Stimulated activated effector memory CD8-positive, alpha-beta T cell treated with anti-CD3 and anti-CD28 coated beads, Interleukin-12 subunit alpha, Interleukin-12 subunit beta, amount 100 ng/mL, for 72 hours (primary cell): Measurements from ENCODE around the gene HBB.
"Not testable (repeated sequence)": the region's sequence is repeated elsewhere in the genome, so short reads cannot be mapped to it uniquely, and the experiment has no call there.

ENCODE experiments used
- ATAC-seq: fragments of 150-1000 bp; cut with Tn5 transposase; 2 replicates; pipeline ENCODE4 v1.10.0; 2021
- DNase-seq, 2 donors: peaks; one replicate each; pipeline ENCODE4 v3.0.0; 2021 to 2022; ENCODE audit warnings: low spot score in 2 of 2
- H3K27ac Mint-ChIP-seq: one replicate; pipeline ENCODE4 v1.8.0; 2022; ENCODE audit warnings: mild to moderate bottlenecking, mixed read lengths
- H3K36me3 Mint-ChIP-seq: one replicate; pipeline ENCODE4 v1.8.0; 2022; ENCODE audit warnings: mild to moderate bottlenecking, mixed read lengths
- H3K4me1 Mint-ChIP-seq: one replicate; pipeline ENCODE4 v1.8.0; 2022; ENCODE audit warnings: mixed read lengths
- H3K4me3 Mint-ChIP-seq: one replicate; pipeline ENCODE4 v1.8.0; 2022; ENCODE audit warnings: mild to moderate bottlenecking, mixed read lengths
- H3K9me3 Mint-ChIP-seq: one replicate; pipeline ENCODE4 v1.8.0; 2022; ENCODE audit warnings: mixed read lengths

Gene HBB

GRCh38 chr11:5252192-5252918 is 25.5 kb upstream of the HBB start:
- ATAC-seq (no peak), DNase-seq (no peak)
- Mint-ChIP-seq H3K4me1 (no peaks in the 10 kb centered on the region), H3K9me3 (no peaks in the 10 kb centered on the region), H3K36me3 (no peaks in the 10 kb centered on the region), H3K4me3 (no peak overlapping the region), H3K27ac (no peak overlapping the region)

DNA sequence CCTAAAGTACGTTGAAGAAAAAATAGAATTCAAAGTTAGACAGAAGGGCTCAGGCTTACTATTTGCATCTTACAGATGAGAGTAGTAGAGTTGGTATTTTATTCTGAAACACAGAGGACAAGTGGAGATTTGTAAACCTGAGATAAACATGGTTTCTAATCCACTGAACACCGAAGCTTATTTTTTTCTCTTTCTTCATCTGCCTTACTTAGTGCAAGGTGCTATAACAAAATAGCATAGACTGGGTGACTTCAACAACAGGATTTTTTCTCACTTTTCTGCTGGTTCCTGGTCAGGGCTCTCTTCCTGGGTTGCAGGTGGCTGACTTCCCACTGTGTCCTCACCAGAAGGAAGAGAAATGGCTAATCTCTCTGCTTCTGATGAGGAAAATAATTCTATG is 24.9 kb upstream of the HBB start:
- no peaks in the 10 kb centered on the region for H3K36me3 Mint-ChIP-seq
- H3K4me3 Mint-ChIP-seq = no peak overlapping the region

DNA sequence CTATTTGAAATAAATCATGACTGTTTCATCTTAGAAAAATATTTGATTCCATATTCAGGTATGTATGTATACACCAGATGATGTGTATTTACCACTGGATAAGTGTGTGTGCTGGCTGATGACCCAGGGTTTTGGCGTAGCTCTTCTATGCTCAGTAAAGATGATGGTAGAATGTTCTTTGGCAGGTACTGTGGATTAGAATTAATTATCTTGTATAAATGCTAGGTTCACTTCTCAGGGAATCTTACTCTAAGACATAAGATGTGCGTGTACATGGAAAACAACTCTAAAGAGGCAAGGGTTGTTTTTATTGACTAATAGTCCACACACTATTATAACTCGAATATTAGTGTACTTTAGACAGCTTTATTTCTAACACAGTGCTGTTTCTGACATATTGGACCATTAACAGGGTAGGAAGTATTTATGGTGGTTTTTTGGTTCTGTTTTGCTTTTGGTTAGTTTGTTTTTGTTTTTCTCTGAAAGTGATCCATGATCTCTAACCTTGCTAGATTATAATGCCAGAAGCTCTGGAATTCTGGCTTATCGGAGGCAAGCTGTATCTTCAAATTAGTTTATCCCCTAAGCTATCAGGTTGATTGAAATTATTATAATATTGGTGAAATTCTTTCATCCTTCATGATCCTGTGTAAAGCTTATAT is 23.8 kb upstream of the HBB start:
- no peaks in the 10 kb centered on the region for H3K4me1 Mint-ChIP-seq
- DNase-seq (no peak), ATAC-seq (no peak)
- no peak overlapping the region for H3K27ac Mint-ChIP-seq
- H3K36me3 Mint-ChIP-seq = no peaks in the 10 kb centered on the region
- no peak overlapping the region for H3K4me3 Mint-ChIP-seq
- H3K9me3 Mint-ChIP-seq = no peaks in the 10 kb centered on the region

More for the DNA sequence above, 24.9 kb upstream of the HBB start:
- ATAC-seq (no peak), DNase-seq (no peak)
- no peaks in the 10 kb centered on the region for H3K4me1 Mint-ChIP-seq
- H3K27ac Mint-ChIP-seq = no peak overlapping the region
- no peaks in the 10 kb centered on the region for H3K9me3 Mint-ChIP-seq

DNA sequence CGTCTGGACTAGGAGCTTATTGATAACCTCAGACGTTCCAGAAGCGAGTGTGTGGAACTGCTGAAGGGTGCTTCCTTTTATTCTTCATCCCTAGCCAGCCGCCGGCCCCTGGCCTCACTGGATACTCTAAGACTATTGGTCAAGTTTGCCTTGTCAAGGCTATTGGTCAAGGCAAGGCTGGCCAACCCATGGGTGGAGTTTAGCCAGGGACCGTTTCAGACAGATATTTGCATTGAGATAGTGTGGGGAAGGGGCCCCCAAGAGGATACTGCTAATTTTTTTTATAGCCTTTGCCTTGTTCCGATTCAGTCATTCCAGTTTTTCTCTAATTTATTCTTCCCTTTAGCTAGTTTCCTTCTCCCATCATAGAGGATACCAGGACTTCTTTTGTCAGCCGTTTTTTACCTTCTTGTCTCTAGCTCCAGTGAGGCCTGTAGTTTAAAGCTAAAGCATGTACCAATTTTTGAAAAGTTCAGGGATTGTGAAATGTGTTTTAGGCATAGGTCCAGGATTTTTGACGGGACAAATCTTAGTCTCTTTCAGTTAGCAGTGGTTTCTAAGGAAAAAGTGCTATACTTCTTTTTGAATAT is 23.0 kb upstream of the HBB start, which contains the start of gene HBG1:
Gene HBG1 (minus strand): TSS at position 51 of the 590 bp plus-strand sequence. CDS start 53 bp downstream, outside the sequence.
- not testable (repeated sequence) for H3K4me3 Mint-ChIP-seq, H3K4me1 Mint-ChIP-seq, H3K27ac Mint-ChIP-seq, DNase-seq, H3K9me3 Mint-ChIP-seq, H3K36me3 Mint-ChIP-seq, ATAC-seq

GRCh38 chr11:5248498-5248897 is 21.6 kb upstream of the HBB start:
- H3K4me3 Mint-ChIP-seq, H3K9me3 Mint-ChIP-seq, ATAC-seq, H3K4me1 Mint-ChIP-seq, DNase-seq, H3K27ac Mint-ChIP-seq, H3K36me3 Mint-ChIP-seq: not testable (repeated sequence)

DNA sequence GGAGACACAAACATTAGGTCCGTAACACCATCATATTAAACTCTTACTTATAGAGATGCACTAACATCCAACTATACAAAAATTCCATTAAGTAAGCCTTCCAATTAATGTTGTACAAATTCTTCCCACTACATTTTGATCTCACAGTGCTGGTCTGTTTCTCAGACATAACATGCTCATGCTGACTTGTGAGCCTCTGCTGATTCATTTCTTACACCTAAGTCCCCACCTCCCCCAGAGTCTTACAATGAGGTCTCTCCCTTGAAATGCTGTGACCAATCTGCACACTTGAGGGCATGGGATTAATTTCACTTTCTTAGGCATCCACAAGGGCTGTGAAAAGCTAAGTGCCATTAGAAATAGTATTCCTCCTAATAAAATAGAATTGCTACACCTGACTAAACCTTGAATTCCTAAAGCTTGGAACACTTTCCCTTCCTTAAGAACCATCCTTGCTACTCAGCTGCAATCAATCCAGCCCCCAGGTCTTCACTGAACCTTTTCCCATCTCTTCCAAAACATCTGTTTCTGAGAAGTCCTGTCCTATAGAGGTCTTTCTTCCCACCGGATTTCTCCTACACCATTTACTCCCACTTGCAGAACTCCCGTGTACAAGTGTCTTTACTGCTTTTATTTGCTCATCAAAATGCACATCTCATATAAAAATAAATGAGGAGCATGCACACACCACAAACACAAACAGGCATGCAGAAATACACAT is 20.8 kb upstream of the HBB start:
- H3K27ac Mint-ChIP-seq = no peak overlapping the region
- H3K4me1 Mint-ChIP-seq = no peaks in the 10 kb centered on the region
- no peak for DNase-seq
- no peak overlapping the region for H3K4me3 Mint-ChIP-seq
- no peaks in the 10 kb centered on the region for H3K9me3 Mint-ChIP-seq
- ATAC-seq = no peak
- H3K36me3 Mint-ChIP-seq = no peaks in the 10 kb centered on the region

GRCh38 chr11:5246772-5247471 is 20.1 kb upstream of the HBB start:
- ATAC-seq (no peak), DNase-seq (no peak)
- Mint-ChIP-seq H3K4me1 (no peaks in the 10 kb centered on the region), H3K27ac (no peak overlapping the region), H3K36me3 (no peaks in the 10 kb centered on the region), H3K9me3 (no peaks in the 10 kb centered on the region), H3K4me3 (no peak overlapping the region)

- no peak overlapping the region for H3K4me3 Mint-ChIP-seq
- DNase-seq (no peak), ATAC-seq (no peak)
- H3K9me3 Mint-ChIP-seq = no peaks in the 10 kb centered on the region
- no peak overlapping the region for H3K27ac Mint-ChIP-seq
- H3K4me1 Mint-ChIP-seq = no peaks in the 10 kb centered on the region
- no peaks in the 10 kb centered on the region for H3K36me3 Mint-ChIP-seq
Observed at GRCh38 chr11:5245155-5245554, 18.3 kb upstream of the HBB start.

- Mint-ChIP-seq H3K4me1 (no peaks in the 10 kb centered on the region), H3K36me3 (no peaks in the 10 kb centered on the region), H3K9me3 (no peaks in the 10 kb centered on the region), H3K27ac (no peak overlapping the region), H3K4me3 (no peak overlapping the region)
- DNase-seq (no peak), ATAC-seq (no peak)
Observed at GRCh38 chr11:5243816-5244180, 16.9 kb upstream of the HBB start.

DNA sequence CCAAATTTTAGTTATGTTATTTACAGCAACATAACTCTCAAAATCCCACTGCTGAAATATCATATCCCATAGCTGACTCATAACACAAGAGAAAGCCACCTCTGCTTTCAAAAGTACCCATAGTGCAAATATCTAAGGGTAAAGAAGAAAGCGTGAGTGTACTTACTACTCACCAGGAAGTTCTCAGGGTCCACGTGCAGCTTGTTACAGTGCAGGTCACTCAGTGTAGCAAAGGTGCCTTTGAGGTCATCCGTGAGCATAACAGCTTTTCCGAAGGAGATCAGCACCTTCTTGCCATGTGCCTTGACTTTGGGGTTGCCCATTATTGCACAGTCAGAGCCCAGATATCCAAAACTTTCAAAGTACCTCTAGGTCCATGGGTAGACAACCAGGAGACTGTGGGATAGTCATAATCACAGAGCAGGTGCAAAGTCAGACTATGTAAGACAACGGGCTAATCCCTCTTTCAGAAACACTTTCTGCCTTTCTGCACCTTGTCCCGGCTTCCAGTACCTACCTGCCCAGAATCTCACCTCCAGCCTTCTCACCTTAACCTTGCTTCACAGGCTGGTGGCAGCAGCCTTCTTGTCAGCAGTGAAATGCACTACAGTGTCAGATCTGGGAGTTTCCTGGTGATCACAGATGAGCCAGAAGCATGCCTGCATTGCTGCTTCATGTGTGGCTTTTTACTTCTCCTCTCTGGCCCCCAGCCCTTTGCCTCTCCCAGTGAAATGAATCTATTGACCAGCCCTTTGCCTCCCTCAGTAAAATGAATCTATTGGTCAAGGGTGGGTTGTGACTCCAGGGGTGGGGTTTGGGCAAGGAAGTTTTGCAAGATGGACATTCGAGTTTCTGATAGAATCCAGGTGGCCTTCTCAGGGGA is 16.3 kb upstream of the HBB start:
- H3K4me1 Mint-ChIP-seq = no peaks in the 10 kb centered on the region
- H3K27ac Mint-ChIP-seq = no peak overlapping the region

GRCh38 chr11:5242208-5242607 is 15.3 kb upstream of the HBB start:
- Mint-ChIP-seq H3K9me3 (no peaks in the 10 kb centered on the region), H3K4me1 (no peaks in the 10 kb centered on the region)
- ATAC-seq = no peak

More for the DNA sequence above, 16.3 kb upstream of the HBB start:
- Mint-ChIP-seq H3K4me3 (no peak overlapping the region), H3K9me3 (no peaks in the 10 kb centered on the region), H3K36me3 (no peaks in the 10 kb centered on the region)
- no peak for DNase-seq
- no peak for ATAC-seq

DNA sequence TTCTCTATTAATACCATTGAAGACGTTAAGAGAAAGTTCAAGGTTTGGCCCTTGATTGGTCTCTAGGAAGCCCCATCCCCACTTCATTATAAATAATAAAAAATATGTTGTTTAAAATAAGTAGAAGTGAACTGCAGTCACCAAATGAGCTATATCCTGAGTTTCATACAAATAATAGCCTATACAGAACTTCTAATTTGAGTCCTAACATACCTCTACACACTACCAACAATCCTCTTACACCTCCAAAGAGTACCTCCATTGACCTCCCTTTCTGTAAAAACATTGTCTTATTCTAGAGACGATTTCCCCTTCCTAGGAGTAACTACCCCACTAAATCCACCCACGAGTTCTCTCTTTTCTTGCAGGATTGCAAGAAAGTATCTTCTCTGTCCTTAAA is 14.6 kb upstream of the HBB start:
- H3K27ac Mint-ChIP-seq = no peak overlapping the region
- no peaks in the 10 kb centered on the region for H3K36me3 Mint-ChIP-seq
- no peak overlapping the region for H3K4me3 Mint-ChIP-seq
- H3K9me3 Mint-ChIP-seq = no peaks in the 10 kb centered on the region
- DNase-seq (no peak), ATAC-seq (no peak)
- H3K4me1 Mint-ChIP-seq = no peaks in the 10 kb centered on the region

More at GRCh38 chr11:5242208-5242607, 15.3 kb upstream of the HBB start:
- no peak for DNase-seq
- no peak overlapping the region for H3K4me3 Mint-ChIP-seq
- no peak overlapping the region for H3K27ac Mint-ChIP-seq
- H3K36me3 Mint-ChIP-seq = no peaks in the 10 kb centered on the region

- Mint-ChIP-seq H3K36me3 (no peaks in the 10 kb centered on the region), H3K4me3 (no peak overlapping the region), H3K27ac (no peak overlapping the region), H3K9me3 (no peaks in the 10 kb centered on the region), H3K4me1 (no peaks in the 10 kb centered on the region)
- no peak for DNase-seq
- no peak for ATAC-seq
Observed at GRCh38 chr11:5240458-5240857, 13.6 kb upstream of the HBB start.

DNA sequence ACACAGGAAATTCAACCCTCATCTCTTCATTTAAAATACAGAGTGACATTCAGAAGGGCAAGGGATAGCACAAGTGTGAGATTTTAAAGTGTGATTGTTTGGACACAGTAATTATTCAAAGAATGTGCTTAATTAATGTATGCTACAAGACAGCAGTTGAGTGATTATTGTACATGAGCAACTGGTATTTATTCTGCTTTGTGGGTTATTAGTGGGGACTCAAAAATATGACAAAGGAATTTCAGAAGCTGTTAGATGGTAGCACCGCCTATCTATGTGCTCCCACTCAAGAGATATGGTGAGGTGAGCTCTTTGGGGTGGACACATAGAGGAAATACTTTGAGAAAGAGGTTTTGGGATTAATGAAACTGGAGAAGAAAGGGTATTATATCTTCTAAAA is 13.2 kb upstream of the HBB start:
- Mint-ChIP-seq H3K4me1 (no peaks in the 10 kb centered on the region), H3K9me3 (no peaks in the 10 kb centered on the region), H3K27ac (no peak overlapping the region)

More for the DNA sequence above, 13.2 kb upstream of the HBB start:
- ATAC-seq (no peak), DNase-seq (no peak)
- Mint-ChIP-seq H3K4me3 (no peak overlapping the region), H3K36me3 (no peaks in the 10 kb centered on the region)
